WI38 (cell line): ENCODE results near the gene SLC35C1.
"Not testable (repeated sequence)": the region's sequence is repeated elsewhere in the genome, so short reads cannot be mapped to it uniquely, and the experiment has no call there.

Experiments
- H3K4me3 ChIP-seq: 2 replicates; pipeline ENCODE4 v1.5.1; 2011; ENCODE audit warnings: low read depth, mild to moderate bottlenecking, control low read depth, low read length
- CTCF ChIP-seq: IDR thresholded peaks from 2 replicates; pipeline ENCODE4 v1.5.1; 2012; ENCODE audit warnings: low read depth, mild to moderate bottlenecking, control low read depth, low read length

Gene SLC35C1

GRCh38 chr11:45812581-45813548 is 7.9 kb downstream of the SLC35C1 start:
- TF ChIP-seq CTCF: no peak
- H3K4me3 ChIP-seq: no peak overlapping the region

GRCh38 chr11:45815747-45816146 is 10.8 kb downstream of the SLC35C1 start:
- no peak overlapping the region for H3K4me3 ChIP-seq
- no peak for TF ChIP-seq CTCF

- no peak overlapping the region for H3K4me3 ChIP-seq
- no peak for TF ChIP-seq CTCF
Observed at GRCh38 chr11:45816614-45817013, 11.7 kb downstream of the SLC35C1 start.

- no peak overlapping the region for H3K4me3 ChIP-seq
- no peak for TF ChIP-seq CTCF
Observed at GRCh38 chr11:45817191-45817590, 12.2 kb downstream of the SLC35C1 start.

GRCh38 chr11:45818961-45819605 is 14.1 kb downstream of the SLC35C1 start:
- no peak for TF ChIP-seq CTCF
- H3K4me3 ChIP-seq: no peak overlapping the region

- TF ChIP-seq CTCF: no peak
- H3K4me3 ChIP-seq: no peak overlapping the region
Observed at GRCh38 chr11:45820211-45820857, 15.4 kb downstream of the SLC35C1 start.

- H3K4me3 ChIP-seq: not testable (repeated sequence)
Observed at GRCh38 chr11:45826492-45826891, 21.5 kb downstream of the SLC35C1 start.
